Endothelial cell of umbilical vein (primary cell): ENCODE results near the gene YIPF2. TPM values are rescaled to one million over a fixed set of nuclear protein-coding genes. Genes with fewer than 3 reads are reported as not detected.

Source experiments
- BruUV-seq: library from RNA; stranded (reverse); fragments of 400-500 nt; replicated peaks from 2 replicates; lab custom pipeline; 2021; lab: Mats Ljungman, UMichigan
- CTCF ChIA-PET: fragments of 300-600, 350-600 bp; sonication (Branson Sonifier 250); formaldehyde crosslinking; loops from one replicate; lab custom pipeline; 2021; ENCODE audit warnings: antibody characterized with exemption, inconsistent platforms; lab: Charles Lee
- POLR2A ChIA-PET: fragments of 300-600, 350-600 bp; sonication (Branson Sonifier 250); formaldehyde crosslinking; loops from one replicate; lab custom pipeline; 2021; ENCODE audit warnings: antibody characterized with exemption, inconsistent platforms; lab: Charles Lee
- DNase-seq: peaks from one replicate; pipeline ENCODE4 v3.0.0-alpha.2; 2011; ENCODE audit warnings: low read depth, low spot score
- FAIRE-seq: peaks from 2 replicates; lab custom pipeline; 2011; peaks lifted over from hg19 to GRCh38; lab: Jason Lieb, UNC
- H2AFZ ChIP-seq: 2 replicates; pipeline ENCODE4 v1.6.0; 2012; ENCODE audit warnings: low read depth, low read length, control low read depth, inconsistent platforms
- H3K27ac ChIP-seq: 2 replicates; pipeline ENCODE4 v1.5.1; 2011; ENCODE audit warnings: low read depth, mild to moderate bottlenecking, control low read depth, low read length, moderate library complexity; ENCODE audit not compliant: insufficient read depth
- H3K27me3 ChIP-seq, 2 experiments: 2 replicates each; pipeline versions ENCODE4 v1.6.0 to v1.6.1; 2011; ENCODE audit warnings: low read length in 2 of 2, mixed read lengths in 1 of 2; ENCODE audit not compliant: control insufficient read depth in 2 of 2, insufficient read depth in 2 of 2
- H3K36me3 ChIP-seq, 2 experiments: 2 replicates in 1 of 2; 3 replicates in 1 of 2; pipeline ENCODE4 v1.5.1; 2011; ENCODE audit warnings: low read length in 2 of 2, mild to moderate bottlenecking in 1 of 2, moderate library complexity in 1 of 2; ENCODE audit not compliant: control insufficient read depth in 2 of 2, insufficient read depth in 2 of 2; ENCODE audit errors: extremely low read depth in 1 of 2
- H3K4me1 ChIP-seq: 3 replicates; pipeline ENCODE4 v1.5.1; 2011; ENCODE audit warnings: mild to moderate bottlenecking, low read length; ENCODE audit not compliant: control insufficient read depth, insufficient read depth; ENCODE audit errors: extremely low read depth
- H3K4me2 ChIP-seq: 2 replicates; pipeline ENCODE4 v1.6.1; 2011; ENCODE audit warnings: low read length, control low read depth, mixed read lengths; ENCODE audit not compliant: insufficient read depth
- H3K4me3 ChIP-seq, 3 experiments: fragments of 200-600 bp in 1 of 3; sonication (generic), shearing (Covaris generic) in 1 of 3; replicated peaks in 1 of 3; 2 replicates each; pipeline ENCODE4 v1.5.1; 2011 to 2016; ENCODE audit warnings: control low read depth in 3 of 3, low read length in 3 of 3, mild to moderate bottlenecking in 2 of 3, inconsistent platforms in 1 of 3, low read depth in 1 of 3, moderate library complexity in 1 of 3; ENCODE audit not compliant: insufficient read depth in 1 of 3
- H3K79me2 ChIP-seq: 2 replicates; pipeline ENCODE4 v1.6.0; 2012; ENCODE audit warnings: low read length, inconsistent platforms; ENCODE audit not compliant: control insufficient read depth, insufficient read depth
- H3K9ac ChIP-seq: replicated peaks from 2 replicates; pipeline ENCODE3; 2011; ENCODE audit warnings: low read length, control low read depth; ENCODE audit not compliant: insufficient read depth; ENCODE audit errors: extremely low read depth
- H3K9me1 ChIP-seq: replicated peaks from 3 replicates; pipeline ENCODE4 v1.6.0; 2011; ENCODE audit warnings: mild to moderate bottlenecking, low read length; ENCODE audit not compliant: control insufficient read depth, insufficient read depth; ENCODE audit errors: extremely low read depth
- H3K9me3 ChIP-seq: replicated peaks from 2 replicates; pipeline ENCODE4 v1.5.1; 2012; ENCODE audit warnings: low read length, inconsistent platforms; ENCODE audit not compliant: control insufficient read depth, insufficient read depth
- H4K20me1 ChIP-seq: replicated peaks from 2 replicates; pipeline ENCODE3; 2011; ENCODE audit warnings: mild to moderate bottlenecking, low read length; ENCODE audit not compliant: control insufficient read depth, insufficient read depth; ENCODE audit errors: extremely low read depth
- GATA2 ChIP-seq: IDR thresholded peaks from 2 replicates; pipeline ENCODE4 v1.7.0; 2011; ENCODE audit warnings: low read depth, mild to moderate bottlenecking, moderate library complexity, mixed read lengths, low read length; ENCODE audit not compliant: insufficient read length, insufficient read depth
- POLR2AphosphoS5 ChIP-seq: IDR thresholded peaks from 2 replicates; pipeline ENCODE4 v1.6.1; 2012; ENCODE audit warnings: low read depth, mild to moderate bottlenecking, control low read depth, low read length, moderate library complexity; ENCODE audit not compliant: insufficient read depth
- dilution Hi-C: fragments of 300-500 bp; cut with MboI; formaldehyde crosslinking; loops from one replicate; pipeline ENCODE4 v1.15.0; 2019; ENCODE audit warnings: low sequenced_read_pairs; ENCODE audit not compliant: extremely low pct_ligation_motif_present
- intact Hi-C: fragments of 100-400 bp; cut with micrococcal nuclease; formaldehyde crosslinking; loops from one replicate; pipeline ENCODE4 v1.10.0; 2022
- polyA plus RNA-seq, 4 experiments: library from polyadenylated mRNA; depleted of rRNA in 3 of 4; stranded (reverse) in 3 of 4; unstranded in 1 of 4; fragments of >200 nt; gene quantifications; 2 replicates each; pipeline versions ENCODE4 v1.2.1 to v1.2.3, GENCODE V29; 2011 to 2012; ENCODE audit warnings: missing spikeins in 1 of 4
- total RNA-seq: library from RNA; stranded (reverse); gene quantifications from 2 replicates; pipeline ENCODE4 v1.2.3, GENCODE V29; 2021
- TF ChIP-seq, protein P1 (sequence below), 2 donors: IDR thresholded peaks; 1 replicate in 1 of 2; 2 replicates in 1 of 2; pipeline ENCODE4 v1.5.1; 2011; ENCODE audit warnings: low read length in 2 of 2, mild to moderate bottlenecking in 2 of 2, moderate library complexity in 2 of 2, control low read depth in 1 of 2, inconsistent platforms in 1 of 2, low read depth in 1 of 2; ENCODE audit not compliant: insufficient read depth in 1 of 2; ENCODE audit errors: extremely low read depth in 1 of 2

The YIPF2 gene
- total and polyA plus RNA-seq, 2 donors (not counting 3 experiments of a cell fraction or from before 2014, with no cell fraction given): 47.8 to 104 TPM

GRCh38 chr19:10927730-10928562 lies 493 bp downstream of the YIPF2 start:
- Histone ChIP-seq H2AFZ (peak overlapping the region; percentile 75), H3K79me2 (peaks cover 29% of the 10 kb centered on the region), H3K9ac (peak overlapping the region; percentile 61), H3K4me1 (peaks cover 9% of the 10 kb centered on the region), H4K20me1 (no peaks in the 10 kb centered on the region), H3K27me3 (no peaks in the 10 kb centered on the region), H3K36me3 (peaks cover 0 to 20% of the 10 kb centered on the region in 2 experiments), H3K27ac (no peak overlapping the region), H3K9me1 (no peaks in the 10 kb centered on the region), H3K4me2 (peak overlapping the region; percentile 77), H3K4me3 (peak overlapping the region; percentile 69 to 96 (median 73)), H3K9me3 (no peaks in the 10 kb centered on the region)
- ChIA-PET POLR2A (interaction anchor here (0.7 kb wide), 1 partner anchor 8 kb away, joined by 10 read pairs; no protein-coding TSS in a partner anchor), CTCF (interaction anchor here (1.1 kb wide), 1 partner anchor 57 kb away, joined by 6 read pairs; no protein-coding TSS in a partner anchor)
- dilution Hi-C loops (no loop called here), intact Hi-C loops (loop anchor here (5.0 kb wide), 1 partner anchor 56 kb away; the partner anchor contains the start of gene CARM1)
- BruUV-seq: TSS peak; percentile 63
- no peak for TF ChIP-seq GATA2
- FAIRE-seq (no peak), DNase-seq (no peak)

DNA sequence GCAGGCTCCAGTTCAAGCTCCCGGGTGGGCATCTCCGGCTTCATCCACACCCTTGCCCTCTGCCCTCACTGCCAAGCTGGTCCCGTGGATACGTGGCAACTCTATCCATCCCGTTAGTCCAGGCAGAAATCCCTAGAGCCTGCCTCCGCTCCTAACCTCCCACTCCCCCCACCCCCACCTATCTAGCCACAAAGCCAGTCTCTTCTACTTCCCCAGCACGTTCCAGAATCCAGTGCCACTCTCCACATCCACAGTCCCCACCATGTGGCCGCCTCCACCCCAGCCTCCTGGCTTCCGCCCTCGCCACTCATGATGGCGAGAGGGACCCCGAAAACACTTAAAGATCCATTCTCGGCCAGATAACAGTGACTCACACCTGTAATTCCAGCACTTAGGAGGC lies 3.8 kb downstream of the YIPF2 start:
- Histone ChIP-seq H3K79me2 (peaks cover 17% of the 10 kb centered on the region), H2AFZ (no peak overlapping the region), H3K9me3 (no peaks in the 10 kb centered on the region), H3K9me1 (no peaks in the 10 kb centered on the region), H3K27me3 (no peaks in the 10 kb centered on the region), H3K4me3 (no peak overlapping the region), H3K4me1 (peaks cover 5% of the 10 kb centered on the region), H3K27ac (no peak overlapping the region), H3K4me2 (no peak overlapping the region), H3K9ac (no peak overlapping the region), H4K20me1 (no peaks in the 10 kb centered on the region), H3K36me3 (peaks cover 0 to 40% of the 10 kb centered on the region in 2 experiments)
- intact Hi-C loops: no loop called here
- FAIRE-seq (no peak), DNase-seq (no peak)
- BruUV-seq: no TSS peak
- dilution Hi-C loops: no loop called here
- CTCF ChIA-PET: no interaction called here
- TF ChIP-seq, protein P1, sequence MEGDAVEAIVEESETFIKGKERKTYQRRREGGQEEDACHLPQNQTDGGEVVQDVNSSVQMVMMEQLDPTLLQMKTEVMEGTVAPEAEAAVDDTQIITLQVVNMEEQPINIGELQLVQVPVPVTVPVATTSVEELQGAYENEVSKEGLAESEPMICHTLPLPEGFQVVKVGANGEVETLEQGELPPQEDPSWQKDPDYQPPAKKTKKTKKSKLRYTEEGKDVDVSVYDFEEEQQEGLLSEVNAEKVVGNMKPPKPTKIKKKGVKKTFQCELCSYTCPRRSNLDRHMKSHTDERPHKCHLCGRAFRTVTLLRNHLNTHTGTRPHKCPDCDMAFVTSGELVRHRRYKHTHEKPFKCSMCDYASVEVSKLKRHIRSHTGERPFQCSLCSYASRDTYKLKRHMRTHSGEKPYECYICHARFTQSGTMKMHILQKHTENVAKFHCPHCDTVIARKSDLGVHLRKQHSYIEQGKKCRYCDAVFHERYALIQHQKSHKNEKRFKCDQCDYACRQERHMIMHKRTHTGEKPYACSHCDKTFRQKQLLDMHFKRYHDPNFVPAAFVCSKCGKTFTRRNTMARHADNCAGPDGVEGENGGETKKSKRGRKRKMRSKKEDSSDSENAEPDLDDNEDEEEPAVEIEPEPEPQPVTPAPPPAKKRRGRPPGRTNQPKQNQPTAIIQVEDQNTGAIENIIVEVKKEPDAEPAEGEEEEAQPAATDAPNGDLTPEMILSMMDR (IDR thresholded peaks at IDR 0.05; ENCODE audit: extremely low read depth in 1 of 2, insufficient read depth in 1 of 2, low read depth in 1 of 2, low read length in 2 of 2): no peak
- no peak for TF ChIP-seq POLR2AphosphoS5
- POLR2A ChIA-PET: no interaction called here
